Activated gamma-delta T cell treated with anti-CD3 and anti-CD28 coated beads, Interleukin-2, amount 50 U/mL, for 16 hours (primary cell): Measurements from ENCODE around the gene GRB7.
"Not testable (repeated sequence)": the region's sequence is repeated elsewhere in the genome, so short reads cannot be mapped to it uniquely, and the experiment has no call there.

Experiments
- DNase-seq: peaks from one replicate; pipeline ENCODE4 v3.0.0-alpha.2; 2020; ENCODE audit warnings: low read depth

The GRB7 gene

GRCh38 chr17:39709319-39709997, 28.3 kb upstream of the GRB7 start:
- no peak for DNase-seq

- DNase-seq = no peak
Observed at GRCh38 chr17:39709998-39710964, 27.5 kb upstream of the GRB7 start.

- not testable (repeated sequence) for DNase-seq
Observed at GRCh38 chr17:39711071-39711470, 26.7 kb upstream of the GRB7 start.

DNA sequence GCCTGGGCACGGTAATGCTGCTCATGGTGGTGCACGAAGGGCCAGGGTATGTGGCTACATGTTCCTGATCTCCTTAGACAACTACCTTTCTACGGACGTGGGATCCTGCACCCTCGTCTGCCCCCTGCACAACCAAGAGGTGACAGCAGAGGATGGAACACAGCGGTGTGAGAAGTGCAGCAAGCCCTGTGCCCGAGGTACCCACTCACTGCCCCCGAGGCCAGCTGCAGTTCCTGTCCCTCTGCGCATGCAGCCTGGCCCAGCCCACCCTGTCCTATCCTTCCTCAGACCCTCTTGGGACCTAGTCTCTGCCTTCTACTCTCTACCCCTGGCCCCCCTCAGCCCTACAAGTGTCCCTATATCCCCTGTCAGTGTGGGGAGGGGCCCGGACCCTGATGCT, 25.9 kb upstream of the GRB7 start:
- no peak for DNase-seq

DNA sequence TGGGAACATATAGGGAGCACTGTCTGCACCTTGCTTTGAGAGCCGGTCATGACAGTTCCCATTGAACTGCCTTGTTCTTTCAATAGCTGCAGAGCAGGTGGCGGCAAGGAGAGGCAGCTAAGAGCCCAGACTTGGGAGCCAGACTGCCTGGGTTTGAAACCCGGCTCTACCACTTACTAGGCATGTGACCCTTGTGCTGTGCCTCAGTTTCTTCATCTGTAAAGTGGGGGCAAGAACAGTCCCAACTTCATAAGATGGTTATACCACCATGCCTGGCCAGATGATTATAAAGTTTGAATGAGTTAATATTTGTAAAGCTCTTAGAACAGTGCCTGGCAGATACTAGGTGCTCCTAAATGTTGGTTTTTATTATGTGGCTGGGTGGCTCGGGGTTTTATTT, 23.5 kb upstream of the GRB7 start:
- no peak for DNase-seq

DNA sequence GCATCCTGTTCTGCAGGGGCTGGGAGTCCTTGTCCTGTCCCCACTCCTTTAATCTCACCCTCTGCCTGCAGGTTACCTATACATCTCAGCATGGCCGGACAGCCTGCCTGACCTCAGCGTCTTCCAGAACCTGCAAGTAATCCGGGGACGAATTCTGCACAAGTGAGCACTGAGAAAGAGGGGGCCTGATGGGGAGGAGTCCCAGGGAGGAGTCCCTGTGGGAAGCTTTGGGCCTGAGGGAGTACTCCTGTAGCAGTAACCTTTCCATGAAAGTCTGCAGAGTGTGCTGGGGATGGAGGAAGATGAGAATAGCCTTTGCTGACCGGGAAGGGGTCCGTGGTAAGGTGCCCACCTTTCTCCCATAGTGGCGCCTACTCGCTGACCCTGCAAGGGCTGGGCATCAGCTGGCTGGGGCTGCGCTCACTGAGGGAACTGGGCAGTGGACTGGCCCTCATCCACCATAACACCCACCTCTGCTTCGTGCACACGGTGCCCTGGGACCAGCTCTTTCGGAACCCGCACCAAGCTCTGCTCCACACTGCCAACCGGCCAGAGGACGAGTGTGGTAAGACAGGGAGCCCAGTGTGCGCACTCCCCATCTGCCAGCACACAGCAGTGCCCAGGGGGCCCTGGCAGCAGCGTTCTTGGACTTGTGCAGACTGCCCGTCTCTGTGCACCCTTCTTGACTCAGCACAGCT, 22.2 kb upstream of the GRB7 start:
- no peak for DNase-seq

DNA sequence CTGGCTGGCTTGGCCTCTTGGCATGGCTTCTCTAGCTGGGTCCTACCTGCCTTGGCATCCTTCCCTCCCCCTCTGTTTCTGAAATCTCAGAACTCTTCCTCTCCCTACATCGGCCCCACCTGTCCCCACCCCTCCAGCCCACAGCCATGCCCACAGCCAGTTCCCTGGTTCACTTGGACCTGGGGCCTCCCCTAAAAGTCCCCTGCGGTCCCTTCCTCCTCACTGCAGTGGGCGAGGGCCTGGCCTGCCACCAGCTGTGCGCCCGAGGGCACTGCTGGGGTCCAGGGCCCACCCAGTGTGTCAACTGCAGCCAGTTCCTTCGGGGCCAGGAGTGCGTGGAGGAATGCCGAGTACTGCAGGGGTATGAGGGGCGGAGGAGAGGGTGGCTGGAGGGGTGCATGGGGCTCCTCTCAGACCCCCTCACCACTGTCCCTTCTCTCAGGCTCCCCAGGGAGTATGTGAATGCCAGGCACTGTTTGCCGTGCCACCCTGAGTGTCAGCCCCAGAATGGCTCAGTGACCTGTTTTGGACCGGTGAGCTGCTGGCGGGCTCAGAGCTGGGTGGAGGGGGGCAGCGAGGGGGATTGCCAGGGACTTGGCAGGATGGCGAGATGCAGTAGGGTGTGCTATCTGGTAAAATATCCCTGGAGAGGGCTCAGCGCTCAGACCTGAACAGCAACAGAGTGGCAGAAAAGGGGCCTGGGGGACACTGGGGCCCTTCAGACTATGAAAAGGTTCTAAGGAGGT, 21.5 kb upstream of the GRB7 start:
- no peak for DNase-seq

DNA sequence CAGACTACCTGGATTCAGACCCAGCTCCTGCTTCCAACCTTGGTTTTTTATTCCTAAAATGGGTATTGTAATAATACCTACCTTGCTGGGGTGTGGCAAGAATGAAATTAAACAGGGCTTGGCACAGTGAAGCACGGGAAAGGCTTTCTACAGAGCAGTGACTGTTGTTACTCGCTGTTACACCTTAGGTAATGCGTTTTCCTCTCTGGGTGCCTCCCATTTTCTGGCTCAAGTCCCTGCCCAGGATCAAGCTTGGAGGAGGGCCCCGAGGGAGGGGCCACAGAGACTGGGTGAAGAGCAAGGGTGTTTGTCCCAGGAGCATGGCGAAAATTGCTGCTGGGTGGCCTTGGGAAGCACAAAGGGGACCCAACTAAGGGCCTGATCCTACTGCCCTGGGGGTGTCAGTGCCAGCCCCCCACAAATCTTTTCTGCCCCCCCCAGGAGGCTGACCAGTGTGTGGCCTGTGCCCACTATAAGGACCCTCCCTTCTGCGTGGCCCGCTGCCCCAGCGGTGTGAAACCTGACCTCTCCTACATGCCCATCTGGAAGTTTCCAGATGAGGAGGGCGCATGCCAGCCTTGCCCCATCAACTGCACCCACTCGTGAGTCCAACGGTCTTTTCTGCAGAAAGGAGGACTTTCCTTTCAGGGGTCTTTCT, 20.7 kb upstream of the GRB7 start:
- no peak for DNase-seq

DNA sequence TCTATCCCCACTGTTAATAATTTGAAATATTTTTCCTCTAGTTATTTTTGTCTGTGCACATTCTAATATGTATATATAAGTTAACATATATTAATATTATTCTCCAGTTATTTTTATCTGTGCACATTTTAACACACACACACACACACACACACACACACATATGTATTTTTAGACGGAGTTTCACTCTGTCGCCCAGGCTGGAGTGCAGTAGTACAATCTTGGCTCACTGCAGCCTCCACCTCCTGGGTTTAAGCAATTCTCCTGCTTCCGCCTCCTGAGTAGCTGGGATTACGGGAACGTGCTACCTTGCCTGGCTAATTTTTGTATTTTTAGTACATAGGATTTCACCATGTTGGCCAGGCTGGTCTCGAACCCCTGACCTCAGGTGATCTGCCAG, 20.1 kb upstream of the GRB7 start:
- no peak for DNase-seq

- DNase-seq = no peak
Observed at GRCh38 chr17:39719563-39720355, 18.0 kb upstream of the GRB7 start.

DNA sequence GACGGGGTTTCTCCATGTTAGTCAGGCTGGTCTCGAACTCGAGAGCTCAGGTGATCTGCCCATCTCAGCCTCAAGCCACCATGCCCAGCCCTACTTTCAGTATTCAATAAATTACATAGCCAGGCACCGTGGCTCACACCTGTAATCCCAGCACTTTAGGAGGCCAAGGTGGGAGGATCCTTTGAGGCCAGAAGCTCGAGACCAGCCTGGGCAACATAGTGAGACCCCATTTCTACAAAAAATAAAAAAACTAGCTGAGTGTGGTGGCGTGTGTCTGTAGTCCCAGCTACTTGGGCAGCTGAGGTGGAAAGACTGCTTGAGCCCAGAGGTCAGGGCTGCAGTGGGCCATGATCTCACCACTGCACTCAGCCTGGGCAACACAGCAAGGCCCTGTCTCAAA, 15.6 kb upstream of the GRB7 start:
- no peak for DNase-seq

- DNase-seq = no peak
Observed at GRCh38 chr17:39722965-39723848, 14.5 kb upstream of the GRB7 start.

DNA sequence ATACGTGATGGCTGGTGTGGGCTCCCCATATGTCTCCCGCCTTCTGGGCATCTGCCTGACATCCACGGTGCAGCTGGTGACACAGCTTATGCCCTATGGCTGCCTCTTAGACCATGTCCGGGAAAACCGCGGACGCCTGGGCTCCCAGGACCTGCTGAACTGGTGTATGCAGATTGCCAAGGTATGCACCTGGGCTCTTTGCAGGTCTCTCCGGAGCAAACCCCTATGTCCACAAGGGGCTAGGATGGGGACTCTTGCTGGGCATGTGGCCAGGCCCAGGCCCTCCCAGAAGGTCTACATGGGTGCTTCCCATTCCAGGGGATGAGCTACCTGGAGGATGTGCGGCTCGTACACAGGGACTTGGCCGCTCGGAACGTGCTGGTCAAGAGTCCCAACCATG, 13.0 kb upstream of the GRB7 start:
- DNase-seq = no peak

GRCh38 chr17:39725923-39726322, 11.8 kb upstream of the GRB7 start:
- DNase-seq = not testable (repeated sequence)

GRCh38 chr17:39726617-39727016, 11.1 kb upstream of the GRB7 start:
- no peak for DNase-seq

DNA sequence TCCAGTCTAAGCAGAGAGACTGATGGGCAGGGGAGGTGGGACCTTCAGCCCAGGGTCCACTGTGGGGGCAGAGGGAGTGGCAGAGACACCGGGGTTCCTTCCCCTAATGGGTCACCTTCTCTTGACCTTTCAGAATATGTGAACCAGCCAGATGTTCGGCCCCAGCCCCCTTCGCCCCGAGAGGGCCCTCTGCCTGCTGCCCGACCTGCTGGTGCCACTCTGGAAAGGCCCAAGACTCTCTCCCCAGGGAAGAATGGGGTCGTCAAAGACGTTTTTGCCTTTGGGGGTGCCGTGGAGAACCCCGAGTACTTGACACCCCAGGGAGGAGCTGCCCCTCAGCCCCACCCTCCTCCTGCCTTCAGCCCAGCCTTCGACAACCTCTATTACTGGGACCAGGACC, 10.2 kb upstream of the GRB7 start:
- no peak for DNase-seq

- DNase-seq = no peak
Observed at GRCh38 chr17:39729280-39729851, 8.4 kb upstream of the GRB7 start.

GRCh38 chr17:39730095-39730921, 7.4 kb upstream of the GRB7 start, which contains the start of gene MIEN1:
Gene MIEN1, minus strand, starts transcription at chr17:39730532. Its CDS starts 37 bp downstream, at chr17:39730495.
- peak; percentile 93 for DNase-seq
